Measurements from ENCODE around the gene PSMD12.
"Not testable (repeated sequence)": the region's sequence is repeated elsewhere in the genome, so short reads cannot be mapped to it uniquely, and the experiment has no call there.

Gene PSMD12

GRCh38 chr17:67388536-67388935 lies 22.2 kb upstream of the PSMD12 start:
- not testable (repeated sequence) for H3K4me3 ChIP-seq (ENCODE audit: low read depth, low read length)

DNA sequence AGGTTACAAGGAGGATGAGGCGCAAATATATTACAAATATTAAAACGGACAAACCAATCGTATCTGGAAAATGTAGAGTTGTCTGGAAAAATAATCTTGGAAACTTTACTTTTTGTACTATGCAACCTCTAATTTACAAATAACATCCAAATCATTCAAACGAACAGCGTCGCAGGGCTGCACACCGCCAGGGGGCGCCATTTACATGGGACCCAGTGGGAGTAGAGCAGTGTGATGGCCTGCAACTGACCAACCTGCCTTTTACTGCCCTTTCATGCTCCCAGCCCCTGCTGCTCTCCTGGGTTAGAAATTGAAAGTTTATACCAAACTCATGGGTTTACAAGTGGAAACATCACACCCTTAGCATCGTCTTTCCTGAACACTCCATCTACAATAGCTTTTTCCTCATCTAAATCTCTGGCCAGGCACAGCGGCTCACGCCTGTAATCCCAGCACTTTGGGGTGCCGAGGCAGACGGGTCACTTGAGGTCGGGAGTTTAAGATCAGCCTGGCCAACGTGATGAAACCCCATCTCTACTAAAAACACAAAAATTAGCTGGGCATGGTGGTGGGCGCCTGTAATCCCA lies 20.7 kb upstream of the PSMD12 start:
- H3K4me3 ChIP-seq (ENCODE audit: low read depth, low read length): no peak overlapping the region

DNA sequence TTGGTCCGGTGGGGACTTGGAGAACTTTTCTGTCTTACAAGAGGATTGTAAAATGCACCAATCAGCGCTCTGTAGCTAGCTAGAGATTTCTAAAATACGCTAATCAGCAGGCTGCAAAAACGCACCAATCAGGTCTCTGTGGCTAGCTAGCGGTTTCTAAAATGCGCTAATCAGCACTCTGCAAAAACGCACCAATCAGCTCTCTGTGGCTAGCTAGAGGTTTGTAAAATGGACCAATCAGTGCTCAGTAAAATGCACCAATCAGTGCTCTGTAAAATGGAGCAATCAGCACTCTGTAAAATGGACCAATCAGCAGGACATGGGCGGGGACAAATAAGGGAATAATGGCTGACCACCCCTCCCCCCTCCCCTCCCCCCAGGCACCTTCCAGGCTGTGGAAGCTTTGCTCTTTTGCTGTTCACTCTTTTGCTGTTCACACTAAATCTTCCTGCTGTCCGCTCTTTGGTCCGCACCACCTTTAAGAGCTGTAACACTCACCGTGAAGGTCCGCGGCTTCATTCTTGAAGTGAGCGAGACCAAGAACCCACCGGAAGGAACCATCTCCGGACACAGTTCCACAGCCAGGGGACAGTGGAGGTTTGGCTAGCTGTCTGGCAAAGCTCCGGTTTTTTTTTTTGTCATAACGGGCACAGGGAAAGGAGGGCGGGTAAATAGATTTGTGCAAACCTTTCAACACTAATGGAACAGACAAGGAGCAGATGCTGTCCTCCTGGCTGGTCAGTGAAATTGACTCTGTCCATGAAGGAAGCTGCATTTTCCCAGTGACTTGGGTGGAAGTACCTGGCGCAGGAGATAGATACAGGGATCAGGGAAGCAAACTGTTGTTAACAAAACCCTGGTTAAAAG lies 19.0 kb upstream of the PSMD12 start:
- no peak overlapping the region for H3K4me3 ChIP-seq (ENCODE audit: low read depth, low read length)

DNA sequence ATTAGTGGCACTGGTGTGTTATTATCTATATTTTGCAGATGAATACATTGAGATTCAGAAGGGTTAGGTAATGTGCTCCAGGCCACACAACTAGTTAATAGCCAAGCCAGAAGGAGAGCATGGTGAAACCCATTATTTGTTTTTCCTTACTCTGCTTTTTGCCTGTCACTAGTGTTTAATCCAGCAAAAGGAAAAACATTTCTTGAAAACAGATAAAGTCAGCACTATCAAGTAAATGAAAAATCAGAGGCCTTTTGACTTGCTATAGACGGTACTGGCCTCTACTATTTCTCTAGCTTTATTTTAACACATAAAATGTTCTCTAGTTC lies 15.5 kb upstream of the PSMD12 start:
- H3K4me3 ChIP-seq (ENCODE audit: low read depth, low read length): no peak overlapping the region

GRCh38 chr17:67379251-67379630 lies 12.9 kb upstream of the PSMD12 start:
- peak overlapping the region; percentile 35 for H3K4me3 ChIP-seq (ENCODE audit: low read depth, low read length)

GRCh38 chr17:67378454-67379250 lies 12.3 kb upstream of the PSMD12 start:
- H3K4me3 ChIP-seq (ENCODE audit: low read depth, low read length): peak overlapping the region; percentile 84

- H3K4me3 ChIP-seq (ENCODE audit: low read depth, low read length): peak overlapping the region; percentile 84
Observed at GRCh38 chr17:67377488-67378453, 11.4 kb upstream of the PSMD12 start.

- peak within 1 kb of the TSS; percentile 84 for H3K4me3 ChIP-seq (ENCODE audit: low read depth, low read length)
Observed at GRCh38 chr17:67376737-67377487, 10.5 kb upstream of the PSMD12 start, which contains the start of gene PITPNC1. PITPNC1 (plus strand) TSS chr17:67377281.

DNA sequence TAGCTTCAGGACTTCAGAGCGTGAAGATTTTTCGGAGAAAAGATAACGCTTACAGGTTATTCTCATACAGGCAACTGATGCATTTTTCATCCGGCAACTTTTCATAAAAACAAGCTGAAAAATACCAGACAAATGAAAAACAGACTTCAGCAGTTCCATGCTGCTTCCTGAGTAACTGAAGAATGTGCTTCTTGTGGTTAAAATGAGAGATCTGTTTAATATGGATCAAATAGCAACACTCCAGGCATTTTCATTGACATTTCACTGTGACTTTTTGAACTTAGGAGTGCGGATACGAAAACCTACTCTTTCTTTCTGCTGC lies 10.0 kb upstream of the PSMD12 start:
- peak overlapping the region; percentile 84 for H3K4me3 ChIP-seq (ENCODE audit: low read depth, low read length)

GRCh38 chr17:67375716-67376115 lies 9.3 kb upstream of the PSMD12 start:
- no peak overlapping the region for H3K4me3 ChIP-seq (ENCODE audit: low read depth, low read length)

DNA sequence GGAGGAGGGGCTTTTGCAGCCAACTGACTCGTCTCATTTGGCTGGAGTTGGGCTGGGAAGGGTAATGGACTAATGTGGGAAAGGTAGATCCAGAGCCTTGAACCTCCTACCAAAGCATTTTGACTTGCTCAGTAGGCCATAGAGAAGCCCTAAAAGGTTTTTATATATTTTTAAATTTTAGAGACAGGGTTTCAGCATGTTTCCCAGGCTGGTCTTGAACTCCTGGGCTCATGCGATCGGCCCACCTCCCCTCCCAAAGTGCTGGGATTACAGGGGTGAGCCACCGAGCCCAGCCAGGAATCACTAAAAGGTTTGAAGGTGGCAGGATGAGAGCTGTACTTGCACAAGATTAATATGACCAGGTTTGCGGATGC lies 8.7 kb upstream of the PSMD12 start:
- no peak overlapping the region for H3K4me3 ChIP-seq (ENCODE audit: low read depth, low read length)

DNA sequence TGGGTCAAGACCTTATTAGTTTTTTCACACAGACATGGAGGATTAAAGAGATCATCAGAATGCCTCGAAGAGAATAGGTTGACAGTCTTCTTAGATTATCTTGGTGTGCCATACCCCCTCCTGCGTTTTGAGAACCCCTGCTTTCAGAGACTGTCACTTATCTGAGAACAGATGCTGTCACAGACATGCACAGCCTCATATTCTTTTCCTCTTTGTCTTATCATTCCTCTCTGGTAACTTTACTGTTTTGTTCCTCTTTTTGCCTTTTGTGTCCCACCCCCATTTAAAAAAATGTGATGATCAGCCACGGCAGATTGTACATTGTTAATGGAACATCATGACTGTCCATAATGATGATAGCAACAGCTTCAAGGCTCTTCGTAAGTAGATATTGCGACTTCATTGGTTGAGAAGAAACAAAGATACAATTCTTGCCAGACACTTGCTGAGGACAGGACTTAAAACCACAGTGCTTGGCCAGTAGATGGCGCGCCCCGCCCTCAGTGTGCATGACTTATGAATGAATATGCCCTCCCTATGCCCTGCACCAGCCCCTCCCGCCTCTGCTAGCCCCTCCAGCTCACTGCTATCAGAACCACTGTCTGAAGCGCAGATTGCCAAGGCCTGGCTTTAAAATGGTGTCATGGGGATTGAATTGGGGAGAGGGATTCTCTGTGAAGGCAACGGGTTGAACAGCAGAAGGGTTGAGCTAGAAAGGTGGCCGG lies 8.1 kb upstream of the PSMD12 start:
- H3K4me3 ChIP-seq (ENCODE audit: low read depth, low read length): no peak overlapping the region

GRCh38 chr17:67372751-67373150 lies 6.4 kb upstream of the PSMD12 start:
- no peak overlapping the region for H3K4me3 ChIP-seq (ENCODE audit: low read depth, low read length)

- H3K4me3 ChIP-seq (ENCODE audit: low read depth, low read length): no peak overlapping the region
Observed at GRCh38 chr17:67369676-67370075, 3.3 kb upstream of the PSMD12 start.

DNA sequence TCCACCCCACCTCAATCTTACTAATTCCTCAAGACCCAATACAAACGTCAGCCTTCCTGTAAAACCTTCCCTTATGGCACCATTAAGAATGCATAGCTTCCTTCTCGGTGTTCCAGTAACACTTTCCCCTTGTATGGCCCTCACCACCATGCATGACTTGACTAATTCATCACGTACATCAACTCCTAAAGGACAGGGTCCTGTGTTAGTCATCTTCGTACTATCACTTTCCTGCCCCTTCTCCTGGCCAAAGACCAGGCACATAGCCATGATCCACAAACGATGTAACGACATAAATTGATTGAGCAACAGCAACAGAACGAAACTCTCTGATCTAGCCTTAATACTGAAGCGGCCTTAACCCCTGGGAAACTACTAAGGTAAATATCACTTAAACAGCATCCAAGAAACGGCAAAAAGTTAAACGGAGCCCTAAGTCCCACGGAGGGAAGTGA lies 612 bp downstream of the PSMD12 start:
- H3K4me3 ChIP-seq (ENCODE audit: low read depth, low read length): peak overlapping the region; percentile 99

- peak overlapping the region; percentile 99 for H3K4me3 ChIP-seq (ENCODE audit: low read depth, low read length)
Observed at GRCh38 chr17:67364847-67365737, 1.3 kb downstream of the PSMD12 start.

DNA sequence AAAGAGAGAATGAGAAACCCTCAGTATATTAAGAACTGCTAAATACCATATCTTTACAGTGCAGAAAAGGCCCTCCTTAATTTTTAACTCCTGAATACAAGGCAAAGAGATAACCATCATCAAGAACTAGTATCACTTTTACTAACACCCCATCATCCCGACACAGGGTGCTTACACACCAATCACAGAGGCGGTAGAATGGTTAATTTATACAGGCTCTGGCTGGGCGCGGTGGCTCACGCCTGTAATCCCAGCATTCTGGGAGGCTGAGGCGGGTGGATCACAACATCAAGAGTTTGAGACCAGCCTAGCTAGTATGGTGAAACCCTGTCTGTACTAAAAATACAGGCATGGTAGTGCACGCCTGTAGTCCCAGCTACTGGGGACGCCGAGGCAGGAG lies 4.2 kb downstream of the PSMD12 start:
- no peak overlapping the region for H3K4me3 ChIP-seq (ENCODE audit: low read depth, low read length)

DNA sequence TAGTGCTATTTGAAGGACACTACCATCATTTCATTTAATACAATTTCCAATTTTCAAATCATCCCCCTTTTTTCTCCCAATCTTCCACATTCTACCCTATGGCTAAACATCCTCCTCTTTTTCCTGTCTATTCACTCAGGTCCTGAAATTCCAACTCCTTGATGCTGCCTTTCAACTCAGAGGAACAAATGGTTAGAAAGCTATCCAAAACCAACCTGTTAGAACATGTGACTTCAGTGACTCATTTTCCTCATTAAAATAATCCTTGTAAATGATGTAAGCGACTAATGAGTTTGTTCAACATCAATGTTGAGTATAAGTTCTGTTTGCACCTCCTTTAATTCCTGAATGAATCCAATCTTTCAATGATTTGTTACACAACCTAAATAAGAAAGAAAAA lies 5.5 kb downstream of the PSMD12 start:
- no peak overlapping the region for H3K4me3 ChIP-seq (ENCODE audit: low read depth, low read length)
